A549 (cell line): ENCODE measurements around the gene KDM6A.

Source experiments
- POLR2A ChIP-seq: IDR thresholded peaks from 2 replicates; pipeline ENCODE4 v1.6.1; 2012; ENCODE audit warnings: mild to moderate bottlenecking, low read length
- RFX5 ChIP-seq: fragments of 450-650 bp; IDR thresholded peaks from 2 replicates; pipeline ENCODE4 v1.7.1; 2014; ENCODE audit warnings: antibody characterized with exemption, mild to moderate bottlenecking, moderate library complexity

DNA sequence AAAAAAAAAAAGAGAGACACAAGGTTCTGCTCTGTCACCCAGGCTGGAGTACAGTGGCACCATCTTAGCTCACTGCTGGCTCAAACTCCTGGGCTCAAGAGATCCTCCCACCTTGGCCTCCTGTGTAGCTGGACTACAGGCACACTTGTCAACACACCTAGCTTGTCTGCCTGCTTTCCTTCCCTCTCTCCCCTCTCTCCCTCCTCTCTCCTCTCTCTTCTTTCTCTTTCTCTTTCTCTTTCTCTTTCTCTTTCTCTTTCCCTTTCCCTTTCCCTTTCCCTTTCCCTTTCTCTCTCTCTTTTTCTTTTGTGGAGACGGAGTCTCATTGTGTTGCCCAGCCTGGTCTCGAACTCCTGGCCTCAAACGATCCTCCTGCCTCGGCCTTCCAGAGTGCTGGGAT lies 195.6 kb downstream of the KDM6A start:
- no peak for TF ChIP-seq POLR2A
- TF ChIP-seq RFX5: no peak
